A673 (cell line): ENCODE data around the gene ADAT1. TPM values are rescaled to one million over a fixed set of nuclear protein-coding genes. Genes with fewer than 3 reads are reported as not detected.

ENCODE experiments used
- BruUV-seq: library from RNA; stranded (reverse); fragments of 400-500 nt; replicated peaks from 2 replicates; lab custom pipeline; 2021; lab: Mats Ljungman, UMichigan
- CTCF ChIA-PET: fragments of 300-600 bp; sonication (Branson Sonifier 250); formaldehyde crosslinking; loops from one replicate; lab custom pipeline; 2022; ENCODE audit warnings: antibody characterized with exemption; lab: Charles Lee
- POLR2A ChIA-PET: fragments of 300-600 bp; sonication (Branson Sonifier 250); formaldehyde crosslinking; loops from one replicate; lab custom pipeline; 2022; ENCODE audit warnings: antibody characterized with exemption; ENCODE audit not compliant: low non-redundant PET; lab: Charles Lee
- DNase-seq: peaks from one replicate; pipeline ENCODE4 v3.0.0-alpha.2; 2015; ENCODE audit warnings: low spot score
- H3K27ac ChIP-seq: fragments of 200-600 bp; sonication (generic); 2 replicates; pipeline ENCODE4 v1.5.1; 2016; ENCODE audit warnings: mixed run types, low read depth, mild to moderate bottlenecking, mixed read lengths, antibody characterized with exemption, low read length; ENCODE audit not compliant: poor library complexity, severe bottlenecking
- H3K27me3 ChIP-seq: fragments of 200-600 bp; sonication (generic); replicated peaks from 2 replicates; pipeline ENCODE4 v1.6.1; 2017; ENCODE audit warnings: mixed run types, low read depth, mild to moderate bottlenecking, mixed read lengths, antibody characterized with exemption, low read length; ENCODE audit not compliant: insufficient read depth, poor library complexity
- H3K36me3 ChIP-seq: fragments of 200-600 bp; sonication (generic); 2 replicates; pipeline ENCODE4 v1.6.1; 2016; ENCODE audit warnings: mixed run types, mild to moderate bottlenecking, mixed read lengths, antibody characterized with exemption, low read length; ENCODE audit not compliant: insufficient read depth, poor library complexity, severe bottlenecking
- H3K4me1 ChIP-seq: fragments of 200-600 bp; sonication (generic); 2 replicates; pipeline ENCODE4 v1.6.1; 2017; ENCODE audit warnings: mixed run types, mild to moderate bottlenecking, mixed read lengths, antibody characterized with exemption, low read length; ENCODE audit not compliant: insufficient read depth, poor library complexity, severe bottlenecking
- H3K4me3 ChIP-seq: fragments of 200-600 bp; sonication (generic); 2 replicates; pipeline ENCODE4 v1.5.1; 2016; ENCODE audit warnings: low read depth, mixed run types, mild to moderate bottlenecking, mixed read lengths, low read length; ENCODE audit not compliant: poor library complexity, severe bottlenecking
- H3K9me3 ChIP-seq: fragments of 200-600 bp; sonication (generic); 2 replicates; pipeline ENCODE4 v1.6.1; 2016; ENCODE audit warnings: mixed run types, low read depth, mild to moderate bottlenecking, mixed read lengths, antibody characterized with exemption, low read length; ENCODE audit not compliant: poor library complexity, severe bottlenecking
- CTCF ChIP-seq: fragments of 300-800, 200-600 bp; sonication (generic); conservative IDR thresholded peaks from 2 replicates; pipeline ENCODE4 v1.5.1; 2017; ENCODE audit warnings: low read depth, mild to moderate bottlenecking, antibody characterized with exemption, low read length, moderate library complexity, mixed read lengths
- EZH2 ChIP-seq: fragments of 200-600 bp; sonication (generic); IDR thresholded peaks from 2 replicates; pipeline ENCODE4 v1.6.1; 2017; ENCODE audit warnings: borderline replicate concordance, low read depth, mild to moderate bottlenecking, mixed read lengths, antibody characterized with exemption, low read length; ENCODE audit not compliant: poor library complexity, severe bottlenecking
- intact Hi-C: fragments of 100-400 bp; cut with micrococcal nuclease; formaldehyde crosslinking; loops from one replicate; pipeline ENCODE4 v1.10.0; 2022; ENCODE audit not compliant: unreplicated experiment
- total RNA-seq: library from RNA; stranded (reverse); gene quantifications from 2 replicates; pipeline ENCODE4 v1.2.3, GENCODE V29; 2021

The ADAT1 gene
- total RNA-seq, 1 experiment from 2014 or later: 79.7 TPM

GRCh38 chr16:75576384-75576811 is 46.7 kb downstream of the ADAT1 start:
- ChIA-PET CTCF (no interaction called here), POLR2A (interaction anchor here (0.6 kb wide), 1 partner anchor 44 kb away, joined by 3 read pairs; no protein-coding TSS in a partner anchor)
- no peak for TF ChIP-seq CTCF
- TF ChIP-seq EZH2: no peak
- intact Hi-C loops: no loop called here
- no TSS peak for BruUV-seq
- Histone ChIP-seq H3K9me3 (no peaks in the 10 kb centered on the region), H3K4me1 (peaks cover 3% of the 10 kb centered on the region), H3K4me3 (no peak overlapping the region), H3K27me3 (no peaks in the 10 kb centered on the region), H3K36me3 (peaks cover 71% of the 10 kb centered on the region), H3K27ac (no peak overlapping the region)
- no peak for DNase-seq

- Histone ChIP-seq H3K36me3 (peaks cover 73% of the 10 kb centered on the region), H3K27me3 (no peaks in the 10 kb centered on the region), H3K4me1 (peaks cover 3% of the 10 kb centered on the region), H3K4me3 (no peak overlapping the region), H3K9me3 (no peaks in the 10 kb centered on the region), H3K27ac (no peak overlapping the region)
- intact Hi-C loops: no loop called here
- no TSS peak for BruUV-seq
- no peak for TF ChIP-seq CTCF
- TF ChIP-seq EZH2: no peak
- no peak for DNase-seq
- CTCF ChIA-PET: no interaction called here
- POLR2A ChIA-PET: interaction anchor here (0.6 kb wide), 1 partner anchor 44 kb away, joined by 3 read pairs; no protein-coding TSS in a partner anchor
Measured at GRCh38 chr16:75575958-75576357, 47.1 kb downstream of the ADAT1 start.

- peaks cover 3% of the 10 kb centered on the region for H3K4me1 ChIP-seq
- H3K36me3 ChIP-seq: peaks cover 79% of the 10 kb centered on the region
- DNase-seq: no peak
- POLR2A ChIA-PET: no interaction called here
- TF ChIP-seq EZH2 (no peak), CTCF (no peak)
- H3K27me3 ChIP-seq: no peaks in the 10 kb centered on the region
- intact Hi-C loops: no loop called here
- CTCF ChIA-PET: no interaction called here
- no peak overlapping the region for H3K27ac ChIP-seq
- no peak overlapping the region for H3K4me3 ChIP-seq
- H3K9me3 ChIP-seq: no peaks in the 10 kb centered on the region
- no TSS peak for BruUV-seq
Measured at GRCh38 chr16:75573955-75574354, 49.1 kb downstream of the ADAT1 start.
